OCI-LY3 (cell line): ENCODE measurements around the gene C8A.

ENCODE experiments used
- H2AFZ ChIP-seq: fragments of 200-600, 300-600 bp; shearing (Covaris generic); 2 replicates; pipeline ENCODE4 v1.6.0; 2014; ENCODE audit warnings: antibody characterized with exemption, low read depth, low read length
- H3K27ac ChIP-seq: fragments of 200-600, 300-600 bp; sonication (generic); 2 replicates; pipeline ENCODE4 v1.5.1; 2014; ENCODE audit warnings: mild to moderate bottlenecking, low read length, moderate library complexity, mixed read lengths
- H3K27me3 ChIP-seq: fragments of 200-600, 300-600 bp; sonication (generic); 2 replicates; pipeline ENCODE4 v1.6.1; 2014; ENCODE audit warnings: low read depth, low read length, mixed read lengths
- H3K36me3 ChIP-seq: fragments of 200-600, 300-600 bp; sonication (generic); replicated peaks from 2 replicates; pipeline ENCODE3; 2014; ENCODE audit warnings: low read depth, low read length, mixed read lengths
- H3K4me1 ChIP-seq: fragments of 300-600, 200-600 bp; sonication (generic); 2 replicates; pipeline ENCODE4 v1.6.1; 2014; ENCODE audit warnings: low read length, mixed read lengths
- H3K4me2 ChIP-seq: fragments of 200-600, 300-600 bp; sonication (generic); 2 replicates; pipeline ENCODE4 v1.6.1; 2014; ENCODE audit warnings: low read length, mixed read lengths
- H3K4me3 ChIP-seq: fragments of 300-600, 200-600 bp; sonication (generic); 2 replicates; pipeline ENCODE4 v1.5.1; 2014; ENCODE audit warnings: antibody characterized with exemption, mild to moderate bottlenecking, low read length, moderate library complexity
- H3K79me2 ChIP-seq: fragments of 300-600, 200-600 bp; shearing (Covaris generic); 2 replicates; pipeline ENCODE4 v1.6.1; 2014; ENCODE audit warnings: mild to moderate bottlenecking, low read length, mixed read lengths
- H3K9ac ChIP-seq: fragments of 300-600, 200-600 bp; shearing (Covaris generic); 2 replicates; pipeline ENCODE4 v1.6.0; 2014; ENCODE audit warnings: mild to moderate bottlenecking, low read length, moderate library complexity
- H3K9me3 ChIP-seq: fragments of 200-600, 300-600 bp; shearing (Covaris generic); 2 replicates; pipeline ENCODE4 v1.6.1; 2014; ENCODE audit warnings: low read length, mixed read lengths; ENCODE audit not compliant: insufficient read depth
- H4K20me1 ChIP-seq: fragments of 200-600, 300-600 bp; sonication (generic); 2 replicates; pipeline ENCODE4 v1.6.1; 2016; ENCODE audit warnings: low read length, mixed read lengths; ENCODE audit not compliant: insufficient read depth
- EZH2phosphoT487 ChIP-seq: fragments of 200-600 bp; shearing (Covaris generic); IDR thresholded peaks from 2 replicates; pipeline ENCODE4 v1.6.1; 2018; ENCODE audit warnings: antibody characterized with exemption, mixed run types, low read depth
- TF ChIP-seq, protein P1 (sequence below): fragments of 200-600, 300-600 bp; sonication (generic); IDR thresholded peaks from 2 replicates; pipeline ENCODE4 v1.5.1; 2014; ENCODE audit warnings: antibody characterized with exemption, low read length, low read depth

Gene C8A

DNA sequence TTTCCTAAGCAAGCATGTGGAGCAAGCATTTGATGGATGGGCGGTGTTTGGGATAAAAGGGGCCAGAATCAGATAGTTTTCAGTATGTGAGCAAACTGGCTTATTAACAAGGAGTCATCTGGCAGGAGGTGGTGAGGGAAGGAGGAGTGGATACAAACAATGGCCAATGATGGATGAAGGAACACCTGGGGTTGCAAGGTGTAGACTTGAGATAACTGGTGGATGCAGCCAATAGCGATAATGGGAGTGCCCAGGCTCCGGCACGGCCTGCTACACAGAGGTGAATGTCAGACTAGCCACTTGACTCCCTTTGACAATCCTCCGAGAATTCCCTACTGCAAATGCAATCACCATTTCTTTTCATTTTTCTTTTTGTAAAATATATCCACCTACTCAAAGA is 69.5 kb downstream of the C8A start:
- no peaks in the 10 kb centered on the region for H3K36me3 ChIP-seq
- TF ChIP-seq, protein P1, sequence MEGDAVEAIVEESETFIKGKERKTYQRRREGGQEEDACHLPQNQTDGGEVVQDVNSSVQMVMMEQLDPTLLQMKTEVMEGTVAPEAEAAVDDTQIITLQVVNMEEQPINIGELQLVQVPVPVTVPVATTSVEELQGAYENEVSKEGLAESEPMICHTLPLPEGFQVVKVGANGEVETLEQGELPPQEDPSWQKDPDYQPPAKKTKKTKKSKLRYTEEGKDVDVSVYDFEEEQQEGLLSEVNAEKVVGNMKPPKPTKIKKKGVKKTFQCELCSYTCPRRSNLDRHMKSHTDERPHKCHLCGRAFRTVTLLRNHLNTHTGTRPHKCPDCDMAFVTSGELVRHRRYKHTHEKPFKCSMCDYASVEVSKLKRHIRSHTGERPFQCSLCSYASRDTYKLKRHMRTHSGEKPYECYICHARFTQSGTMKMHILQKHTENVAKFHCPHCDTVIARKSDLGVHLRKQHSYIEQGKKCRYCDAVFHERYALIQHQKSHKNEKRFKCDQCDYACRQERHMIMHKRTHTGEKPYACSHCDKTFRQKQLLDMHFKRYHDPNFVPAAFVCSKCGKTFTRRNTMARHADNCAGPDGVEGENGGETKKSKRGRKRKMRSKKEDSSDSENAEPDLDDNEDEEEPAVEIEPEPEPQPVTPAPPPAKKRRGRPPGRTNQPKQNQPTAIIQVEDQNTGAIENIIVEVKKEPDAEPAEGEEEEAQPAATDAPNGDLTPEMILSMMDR, result no peak
- TF ChIP-seq EZH2phosphoT487, result no peak
- H3K4me2 ChIP-seq, result no peak overlapping the region
- no peak overlapping the region for H2AFZ ChIP-seq
- H3K4me3 ChIP-seq, result no peak overlapping the region
- H3K9me3 ChIP-seq, result no peaks in the 10 kb centered on the region
- H3K27ac ChIP-seq, result no peak overlapping the region
- no peak overlapping the region for H3K9ac ChIP-seq
- no peaks in the 10 kb centered on the region for H4K20me1 ChIP-seq
- peaks cover 3% of the 10 kb centered on the region for H3K4me1 ChIP-seq
- H3K27me3 ChIP-seq, result no peaks in the 10 kb centered on the region
- no peaks in the 10 kb centered on the region for H3K79me2 ChIP-seq

DNA sequence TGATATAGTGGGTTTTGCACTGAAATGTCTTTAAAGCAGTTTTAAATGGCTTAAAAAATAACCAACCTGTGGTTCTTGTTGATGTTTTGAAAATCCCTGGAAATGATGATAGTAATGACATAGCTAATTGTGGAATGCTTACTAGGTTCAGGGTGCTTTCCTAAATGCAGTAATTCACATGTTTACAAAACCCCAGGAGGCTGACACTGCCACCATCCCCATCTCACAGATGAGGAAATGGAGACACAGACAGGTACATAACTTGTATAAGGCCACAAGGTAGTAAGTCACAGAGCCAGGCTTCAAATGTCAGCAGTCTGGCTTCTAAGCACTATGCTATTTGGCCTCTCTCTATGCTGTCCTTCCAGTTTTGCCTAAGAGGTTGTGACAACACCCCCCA is 70.6 kb downstream of the C8A start:
- H3K36me3 ChIP-seq, result no peaks in the 10 kb centered on the region
- H3K9ac ChIP-seq, result no peak overlapping the region
- peaks cover 3% of the 10 kb centered on the region for H3K4me1 ChIP-seq
- no peak overlapping the region for H3K4me3 ChIP-seq
- H4K20me1 ChIP-seq, result no peaks in the 10 kb centered on the region
- H2AFZ ChIP-seq, result no peak overlapping the region
- H3K27ac ChIP-seq, result no peak overlapping the region
- no peaks in the 10 kb centered on the region for H3K79me2 ChIP-seq
- H3K9me3 ChIP-seq, result no peaks in the 10 kb centered on the region
- H3K4me2 ChIP-seq, result no peak overlapping the region
- TF ChIP-seq, protein P1, result no peak
- TF ChIP-seq EZH2phosphoT487, result no peak
- H3K27me3 ChIP-seq, result no peaks in the 10 kb centered on the region

DNA sequence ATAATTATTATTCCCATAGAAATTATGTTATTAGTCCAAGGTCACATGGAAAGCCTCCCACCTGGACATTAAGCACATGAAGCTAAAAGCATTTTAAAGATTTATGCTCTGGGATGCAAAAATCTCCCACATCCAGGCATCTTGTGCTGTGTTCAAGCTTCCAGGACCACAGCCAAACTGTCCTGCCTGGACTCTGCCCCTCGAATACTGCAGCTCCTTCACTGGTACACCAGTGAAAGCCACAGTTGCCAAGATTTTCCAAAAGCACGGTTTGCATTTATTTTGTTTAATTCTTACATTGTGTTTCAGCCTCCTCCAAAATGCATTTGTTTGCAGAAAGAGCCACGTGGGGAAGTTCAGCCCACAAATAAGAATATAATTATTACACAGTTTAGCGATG is 72.6 kb downstream of the C8A start:
- H2AFZ ChIP-seq, result no peak overlapping the region
- no peaks in the 10 kb centered on the region for H3K79me2 ChIP-seq
- TF ChIP-seq, protein P1, result no peak
- TF ChIP-seq EZH2phosphoT487, result no peak
- no peak overlapping the region for H3K4me2 ChIP-seq
- H3K9me3 ChIP-seq, result no peaks in the 10 kb centered on the region
- H3K4me3 ChIP-seq, result no peak overlapping the region
- H3K27ac ChIP-seq, result no peak overlapping the region
- H3K9ac ChIP-seq, result no peak overlapping the region
- peaks cover 3% of the 10 kb centered on the region for H3K4me1 ChIP-seq
- H4K20me1 ChIP-seq, result no peaks in the 10 kb centered on the region
- no peaks in the 10 kb centered on the region for H3K36me3 ChIP-seq
- H3K27me3 ChIP-seq, result no peaks in the 10 kb centered on the region

DNA sequence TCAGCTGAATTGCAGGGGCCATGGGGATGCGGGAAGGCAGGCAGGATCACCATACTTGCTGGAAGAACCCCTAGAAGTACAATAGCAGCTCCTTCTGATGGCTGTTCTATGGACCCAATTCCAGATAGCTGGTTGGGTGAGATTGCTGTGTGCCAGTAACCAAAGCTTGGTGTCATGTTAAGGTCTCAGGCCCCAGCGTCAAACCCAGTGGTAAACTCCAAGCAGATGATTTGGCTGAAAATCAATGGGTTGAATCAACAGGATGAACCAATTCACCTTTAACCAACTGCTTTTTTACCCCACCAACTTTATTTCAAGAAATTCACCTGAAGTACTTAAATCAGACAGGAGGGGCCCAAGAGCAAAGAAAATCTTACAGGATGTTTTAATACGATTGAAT is 73.4 kb downstream of the C8A start:
- no peak overlapping the region for H3K4me3 ChIP-seq
- TF ChIP-seq, protein P1, result no peak
- no peak for TF ChIP-seq EZH2phosphoT487
- H3K27ac ChIP-seq, result no peak overlapping the region
- H3K9ac ChIP-seq, result no peak overlapping the region
- H3K4me1 ChIP-seq, result no peaks in the 10 kb centered on the region
- H3K27me3 ChIP-seq, result no peaks in the 10 kb centered on the region
- H3K9me3 ChIP-seq, result no peaks in the 10 kb centered on the region
- no peak overlapping the region for H2AFZ ChIP-seq
- H3K4me2 ChIP-seq, result no peak overlapping the region
- H3K79me2 ChIP-seq, result no peaks in the 10 kb centered on the region
- no peaks in the 10 kb centered on the region for H4K20me1 ChIP-seq
- H3K36me3 ChIP-seq, result no peaks in the 10 kb centered on the region
